GM23338 (cell line): Measurements from ENCODE around the gene ADCY5. TPM values are rescaled to one million over a fixed set of nuclear protein-coding genes. Genes with fewer than 3 reads are reported as not detected.

ENCODE experiments used
- ATAC-seq: fragments of 200-7000 bp; cut with Tn5 transposase; 3 replicates; pipeline ENCODE4 v1.9.1; 2020
- DNase-seq: peaks from one replicate; pipeline ENCODE4 v3.0.0-alpha.2; 2015; ENCODE audit warnings: low spot score
- H2AFZ ChIP-seq: fragments of 200-600 bp; sonication (generic); 2 replicates; pipeline ENCODE4 v1.8.0; 2016; ENCODE audit warnings: antibody characterized with exemption, mild to moderate bottlenecking, moderate library complexity
- H3F3A ChIP-seq: fragments of 200-600 bp; sonication (generic); replicated peaks from 2 replicates; pipeline ENCODE4 v1.8.0; 2017; ENCODE audit warnings: antibody characterized with exemption, mixed run types, low read depth
- H3K27ac ChIP-seq: fragments of 200-600 bp; sonication (generic); 2 replicates; pipeline ENCODE4 v1.6.1; 2016; ENCODE audit warnings: low read depth
- H3K27me3 ChIP-seq: fragments of 200-600 bp; sonication (generic); 2 replicates; pipeline ENCODE4 v1.8.0; 2016; ENCODE audit warnings: mild to moderate bottlenecking, mixed run types, moderate library complexity; ENCODE audit not compliant: insufficient read depth
- H3K36me3 ChIP-seq: fragments of 200-600 bp; sonication (generic); 2 replicates; pipeline ENCODE4 v1.8.0; 2016; ENCODE audit warnings: mild to moderate bottlenecking; ENCODE audit not compliant: insufficient read depth
- H3K4me1 ChIP-seq: fragments of 200-600 bp; sonication (generic); 2 replicates; pipeline ENCODE4 v1.8.0; 2016; ENCODE audit warnings: mild to moderate bottlenecking, moderate library complexity; ENCODE audit not compliant: insufficient read depth
- H3K4me2 ChIP-seq: fragments of 200-600 bp; sonication (generic); 2 replicates; pipeline ENCODE4 v1.7.1; 2017; ENCODE audit warnings: mixed run types
- H3K4me3 ChIP-seq: fragments of 200-600 bp; sonication (generic); 2 replicates; pipeline ENCODE4 v1.6.1; 2016; ENCODE audit warnings: mixed run types
- H3K79me2 ChIP-seq: fragments of 200-600 bp; sonication (generic); replicated peaks from 2 replicates; pipeline ENCODE4 v1.8.0; 2017; ENCODE audit warnings: mild to moderate bottlenecking; ENCODE audit not compliant: insufficient read depth
- H3K9me2 ChIP-seq: fragments of 200-600 bp; sonication (generic); 2 replicates; pipeline ENCODE4 v1.8.0; 2017; ENCODE audit not compliant: insufficient read depth
- H4K20me1 ChIP-seq: fragments of 200-600 bp; sonication (generic); replicated peaks from 2 replicates; pipeline ENCODE4 v1.8.0; 2017; ENCODE audit warnings: mild to moderate bottlenecking; ENCODE audit not compliant: insufficient read depth
- H3K27ac Mint-ChIP-seq: 2 replicates; pipeline ENCODE4 v1.8.0; 2020; ENCODE audit warnings: inconsistent platforms, mild to moderate bottlenecking, moderate library complexity, mixed read lengths
- H3K27me3 Mint-ChIP-seq: 3 replicates; pipeline ENCODE4 v1.8.0; 2022; ENCODE audit warnings: low read depth, mild to moderate bottlenecking, moderate library complexity, mixed read lengths, inconsistent platforms; ENCODE audit not compliant: insufficient read depth, poor library complexity
- H3K36me3 Mint-ChIP-seq: 3 replicates; pipeline ENCODE4 v1.8.0; 2021; ENCODE audit warnings: low read depth, mild to moderate bottlenecking, inconsistent platforms, moderate library complexity, mixed read lengths
- H3K4me1 Mint-ChIP-seq: 3 replicates; pipeline ENCODE4 v1.8.0; 2020; ENCODE audit warnings: mild to moderate bottlenecking, inconsistent platforms, mixed read lengths
- H3K4me3 Mint-ChIP-seq: 3 replicates; pipeline ENCODE4 v1.8.0; 2021; ENCODE audit warnings: moderate library complexity, mild to moderate bottlenecking, inconsistent platforms, mixed read lengths
- H3K9me3 Mint-ChIP-seq: 3 replicates; pipeline ENCODE4 v1.8.0; 2020; ENCODE audit warnings: moderate library complexity, mild to moderate bottlenecking, inconsistent platforms, mixed read lengths
- CREB1 ChIP-seq: fragments of 250-450 bp; sonication (Bioruptor Pico); IDR thresholded peaks from 2 replicates; pipeline ENCODE4 v1.5.0; 2020; ENCODE audit warnings: low read depth, mild to moderate bottlenecking, moderate library complexity
- CTCF ChIP-seq, 2 experiments: fragments of 200-600 bp in 1 of 2; sonication (generic) in 1 of 2; conservative IDR thresholded peaks; 2 replicates each; pipeline versions ENCODE4 v1.5.1 to v1.6.1; 2016 to 2017; ENCODE audit warnings: antibody characterized with exemption in 2 of 2, low read depth in 2 of 2, mild to moderate bottlenecking in 2 of 2, moderate library complexity in 1 of 2
- ETS1 ChIP-seq: IDR thresholded peaks from 2 replicates; pipeline ENCODE4 v1.6.1; 2016; ENCODE audit warnings: antibody characterized with exemption
- EZH2 ChIP-seq: fragments of 200-600 bp; sonication (generic); IDR thresholded peaks from one replicate; pipeline ENCODE4 v1.8.0; 2017; ENCODE audit warnings: antibody characterized with exemption, mild to moderate bottlenecking, low read depth; ENCODE audit not compliant: unreplicated experiment
- JUNB ChIP-seq: IDR thresholded peaks from one replicate; pipeline ENCODE4 v1.6.1; 2016; ENCODE audit warnings: antibody characterized with exemption; ENCODE audit not compliant: unreplicated experiment
- NANOG ChIP-seq: IDR thresholded peaks from 2 replicates; pipeline ENCODE4 v1.6.1; 2016; ENCODE audit warnings: antibody characterized with exemption, borderline replicate concordance
- POLR2AphosphoS5 ChIP-seq: IDR thresholded peaks from 2 replicates; pipeline ENCODE4 v1.6.1; 2016; ENCODE audit warnings: antibody characterized with exemption, low read depth
- REST ChIP-seq: IDR thresholded peaks from one replicate; pipeline ENCODE4 v1.6.1; 2018; ENCODE audit warnings: antibody characterized with exemption; ENCODE audit not compliant: unreplicated experiment
- STAT1 ChIP-seq: IDR thresholded peaks from one replicate; pipeline ENCODE4 v1.6.1; 2016; ENCODE audit warnings: antibody characterized with exemption; ENCODE audit not compliant: unreplicated experiment
- ZNF114 ChIP-seq: fragments of 250-450 bp; sonication (Bioruptor Pico); IDR thresholded peaks from 2 replicates; pipeline ENCODE4 v1.5.0; 2020; ENCODE audit warnings: mild to moderate bottlenecking, moderate library complexity
- ZNF331 ChIP-seq: fragments of 250-450 bp; sonication (Bioruptor Pico); IDR thresholded peaks from 2 replicates; pipeline ENCODE4 v1.5.0; 2020; ENCODE audit warnings: low read depth, mild to moderate bottlenecking, moderate library complexity
- polyA plus RNA-seq: library from polyadenylated mRNA; unstranded; fragments of >200 nt; fragmentation: Nextera tagmentation; extraction: Ambion mirVana; gene quantifications from 2 replicates; pipeline ENCODE4 v1.2.1, GENCODE V29; 2016
- total RNA-seq: library from RNA; depleted of rRNA; stranded (reverse); fragments of >200 nt; shearing (Covaris generic); gene quantifications from 2 replicates; pipeline ENCODE4 v1.2.3, GENCODE V29; 2014

Gene ADCY5
- total and polyA plus RNA-seq, 2 experiments from 2014 or later: 3.5 to 10.2 TPM

- TF ChIP-seq ETS1: no peak
- no peak for TF ChIP-seq EZH2
- no peak for TF ChIP-seq CREB1 (CRISPR knock-in tag)
- no peak for TF ChIP-seq CTCF (conservative IDR thresholded peaks at IDR 0.05; ENCODE audit: low read depth in 2 of 2)
- TF ChIP-seq REST: no peak
- TF ChIP-seq POLR2AphosphoS5: no peak
These were observed 18.2 kb upstream of the ADCY5 start (continued) for GRCh38 chr3:123467046-123467445.

GRCh38 chr3:123464211-123464610, 15.3 kb upstream of the ADCY5 start:
- Mint-ChIP-seq H3K4me3 (no peak overlapping the region), H3K9me3 (no peaks in the 10 kb centered on the region), H3K36me3 (no peaks in the 10 kb centered on the region), H3K4me1 (peaks cover 12% of the 10 kb centered on the region; the same call in 2 of the 3 replicates), H3K27me3 (peaks cover 3% of the 10 kb centered on the region), H3K27ac (no peak overlapping the region)
- Histone ChIP-seq H3K79me2 (no peaks in the 10 kb centered on the region), H3F3A (no peaks in the 10 kb centered on the region), H3K4me2 (no peak overlapping the region), H3K4me3 (no peak overlapping the region), H3K27ac (no peak overlapping the region), H3K27me3 (no peaks in the 10 kb centered on the region), H2AFZ (no peak overlapping the region), H3K36me3 (no peaks in the 10 kb centered on the region), H3K9me2 (no peaks in the 10 kb centered on the region), H3K4me1 (peaks cover 10% of the 10 kb centered on the region; the same call in 1 of the 2 replicates), H4K20me1 (no peaks in the 10 kb centered on the region)
- DNase-seq (no peak), ATAC-seq (no peak)
- TF ChIP-seq ZNF114 (no peak), EZH2 (no peak), ZNF331 (CRISPR knock-in tag) (no peak), NANOG (no peak), CTCF (conservative IDR thresholded peaks at IDR 0.05; ENCODE audit: low read depth in 2 of 2) (no peak), JUNB (no peak), STAT1 (no peak)
